22Rv1 (cell line): ENCODE results near the gene HOXC10.
A peak's percentile ranks its signal among the peaks of the same experiment; 100 is the strongest.

ENCODE experiments used
- H3K27ac ChIP-seq: fragments of 450-650 bp; 2 replicates; pipeline ENCODE4 v1.5.1; 2017
- CTCF ChIP-seq: fragments of 450-650 bp; IDR thresholded peaks from 2 replicates; pipeline ENCODE4 v1.5.1; 2017; ENCODE audit warnings: mild to moderate bottlenecking
- ZFX ChIP-seq: fragments of 450-650 bp; IDR thresholded peaks from 2 replicates; pipeline ENCODE4 v1.6.1; 2017; ENCODE audit warnings: antibody characterized with exemption, borderline replicate concordance

Gene HOXC10

GRCh38 chr12:53967421-53967925, 17.5 kb upstream of the HOXC10 start:
- no peak for TF ChIP-seq ZFX
- TF ChIP-seq CTCF: no peak

GRCh38 chr12:53968214-53969127, 16.5 kb upstream of the HOXC10 start:
- no peak for TF ChIP-seq ZFX
- H3K27ac ChIP-seq: peak overlapping the region; percentile 8; the same call in 1 of the 2 replicates

More at GRCh38 chr12:53967421-53967925, 17.5 kb upstream of the HOXC10 start:
- H3K27ac ChIP-seq: no peak overlapping the region

GRCh38 chr12:53969588-53970259, 15.2 kb upstream of the HOXC10 start:
- TF ChIP-seq CTCF (no peak), ZFX (no peak)
- no peak overlapping the region for H3K27ac ChIP-seq

GRCh38 chr12:53970451-53970850, 14.5 kb upstream of the HOXC10 start:
- no peak overlapping the region for H3K27ac ChIP-seq
- TF ChIP-seq ZFX: no peak
- TF ChIP-seq CTCF: no peak

- H3K27ac ChIP-seq: no peak overlapping the region
- TF ChIP-seq CTCF (no peak), ZFX (no peak)
Observed at GRCh38 chr12:53971129-53971528, 13.8 kb upstream of the HOXC10 start.

- no peak for TF ChIP-seq ZFX
- no peak for TF ChIP-seq CTCF
- no peak overlapping the region for H3K27ac ChIP-seq
Observed at GRCh38 chr12:53971686-53972085, 13.3 kb upstream of the HOXC10 start.

GRCh38 chr12:53972152-53972702, 12.7 kb upstream of the HOXC10 start:
- H3K27ac ChIP-seq: no peak overlapping the region
- TF ChIP-seq ZFX (no peak), CTCF (no peak)
